OCI-LY1 (cell line): Measurements from ENCODE around the gene BANF2.

Experiments
- H2AFZ ChIP-seq: fragments of 200-600 bp; sonication (generic), shearing (Covaris generic); 2 replicates; pipeline ENCODE4 v1.6.0; 2014; ENCODE audit warnings: antibody characterized with exemption, mild to moderate bottlenecking, low read length
- H3F3A ChIP-seq: fragments of 200-600 bp; sonication (generic), shearing (Covaris generic); 2 replicates; pipeline ENCODE4 v1.6.0; 2014; ENCODE audit warnings: mild to moderate bottlenecking, antibody characterized with exemption, low read length, moderate library complexity; ENCODE audit not compliant: insufficient read depth
- H3K27ac ChIP-seq: fragments of 200-600 bp; sonication (generic); 2 replicates; pipeline ENCODE4 v1.5.1; 2014; ENCODE audit warnings: low read length, mixed run types, mild to moderate bottlenecking, low read depth; ENCODE audit not compliant: poor library complexity, severe bottlenecking
- H3K27me3 ChIP-seq: fragments of 200-600 bp; sonication (generic); 2 replicates; pipeline ENCODE4 v1.6.0; 2014; ENCODE audit warnings: antibody characterized with exemption, mild to moderate bottlenecking, low read length, moderate library complexity; ENCODE audit not compliant: insufficient read depth
- H3K36me3 ChIP-seq: fragments of 200-600 bp; sonication (generic); 2 replicates; pipeline ENCODE4 v1.6.1; 2014; ENCODE audit warnings: mild to moderate bottlenecking, antibody characterized with exemption, low read length, moderate library complexity, mixed read lengths; ENCODE audit not compliant: insufficient read depth
- H3K4me1 ChIP-seq: fragments of 200-600 bp; sonication (generic); 2 replicates; pipeline ENCODE4 v1.5.1; 2014; ENCODE audit warnings: mild to moderate bottlenecking, low read length, moderate library complexity; ENCODE audit not compliant: insufficient read depth, severe bottlenecking
- H3K4me2 ChIP-seq: fragments of 200-600 bp; sonication (generic), shearing (Covaris generic); 2 replicates; pipeline ENCODE4 v1.6.1; 2014; ENCODE audit warnings: low read length
- H3K4me3 ChIP-seq: fragments of 200-600 bp; sonication (generic); 2 replicates; pipeline ENCODE4 v1.5.1; 2014; ENCODE audit warnings: low read length, low read depth, mild to moderate bottlenecking, mixed read lengths; ENCODE audit not compliant: poor library complexity, severe bottlenecking
- H3K79me2 ChIP-seq: fragments of 200-600 bp; shearing (Covaris generic); 2 replicates; pipeline ENCODE4 v1.6.1; 2016; ENCODE audit warnings: mixed run types, low read length, mixed read lengths; ENCODE audit not compliant: insufficient read depth
- H3K9ac ChIP-seq: fragments of 200-600 bp; sonication (generic), shearing (Covaris generic); 2 replicates; pipeline ENCODE4 v1.6.1; 2014; ENCODE audit warnings: mild to moderate bottlenecking, low read length, mixed read lengths
- H3K9me2 ChIP-seq: fragments of 200-600 bp; sonication (generic), shearing (Covaris generic); 2 replicates; pipeline ENCODE4 v1.6.1; 2014; ENCODE audit warnings: low read depth, mild to moderate bottlenecking, low read length, mixed read lengths
- H3K9me3 ChIP-seq: fragments of 200-600 bp; shearing (Covaris generic); 2 replicates; pipeline ENCODE4 v1.6.1; 2014; ENCODE audit warnings: low read length, mixed read lengths
- H4K20me1 ChIP-seq: fragments of 200-600 bp; sonication (generic), shearing (Covaris generic); 2 replicates; pipeline ENCODE4 v1.6.0; 2016; ENCODE audit warnings: mild to moderate bottlenecking, low read length; ENCODE audit not compliant: insufficient read depth
- CTCF ChIP-seq: fragments of 200-600 bp; sonication (generic), shearing (Covaris generic); IDR thresholded peaks from 2 replicates; pipeline ENCODE4 v1.5.1; 2017; ENCODE audit warnings: mild to moderate bottlenecking, antibody characterized with exemption, low read length, moderate library complexity, mixed read lengths
- EZH2 ChIP-seq: fragments of 200-600 bp; sonication (generic), shearing (Covaris generic); IDR thresholded peaks from 2 replicates; pipeline ENCODE4 v1.8.0; 2017; ENCODE audit warnings: borderline replicate concordance, mixed run types, mild to moderate bottlenecking, antibody characterized with exemption, low read length, moderate library complexity, mixed read lengths

Gene BANF2

GRCh38 chr20:17723301-17723691, 23.5 kb downstream of the BANF2 start:
- no peak overlapping the region for H3K9ac ChIP-seq
- H3K9me3 ChIP-seq, result no peaks in the 10 kb centered on the region
- no peak for TF ChIP-seq CTCF
- no peak for TF ChIP-seq EZH2
- H3K4me3 ChIP-seq, result no peak overlapping the region
- H3K4me2 ChIP-seq, result no peak overlapping the region
- no peaks in the 10 kb centered on the region for H3K79me2 ChIP-seq
- H3F3A ChIP-seq, result no peaks in the 10 kb centered on the region
- H4K20me1 ChIP-seq, result no peaks in the 10 kb centered on the region
- no peaks in the 10 kb centered on the region for H3K36me3 ChIP-seq
- no peaks in the 10 kb centered on the region for H3K9me2 ChIP-seq
- no peak overlapping the region for H2AFZ ChIP-seq
- 0 out of 2 replicates have a peak, but pooled peaks cover 4% of the 10 kb centered on the region for H3K27me3 ChIP-seq
- no peak overlapping the region for H3K27ac ChIP-seq
- no peaks in the 10 kb centered on the region for H3K4me1 ChIP-seq

- Histone ChIP-seq H3K4me3 (no peak overlapping the region), H3K9me2 (no peaks in the 10 kb centered on the region), H3K79me2 (no peaks in the 10 kb centered on the region), H4K20me1 (no peaks in the 10 kb centered on the region), H3K9me3 (no peaks in the 10 kb centered on the region), H3K27ac (no peak overlapping the region), H3K4me1 (no peaks in the 10 kb centered on the region), H3K27me3 (0 out of 2 replicates have a peak, but pooled peaks cover 4% of the 10 kb centered on the region), H3F3A (no peaks in the 10 kb centered on the region), H2AFZ (no peak overlapping the region), H3K4me2 (no peak overlapping the region), H3K36me3 (no peaks in the 10 kb centered on the region), H3K9ac (no peak overlapping the region)
- TF ChIP-seq CTCF (no peak), EZH2 (no peak)
Observed at GRCh38 chr20:17725094-17725835, 25.5 kb downstream of the BANF2 start.

GRCh38 chr20:17726902-17727301, 27.1 kb downstream of the BANF2 start:
- H3K9me2 ChIP-seq, result no peaks in the 10 kb centered on the region
- H2AFZ ChIP-seq, result no peak overlapping the region
- no peaks in the 10 kb centered on the region for H3K79me2 ChIP-seq
- H3K4me1 ChIP-seq, result no peaks in the 10 kb centered on the region
- TF ChIP-seq EZH2 (no peak), CTCF (no peak)
- no peaks in the 10 kb centered on the region for H3K36me3 ChIP-seq
- H3F3A ChIP-seq, result no peaks in the 10 kb centered on the region
- no peak overlapping the region for H3K27ac ChIP-seq
- H3K4me3 ChIP-seq, result no peak overlapping the region
- H3K9ac ChIP-seq, result no peak overlapping the region
- 0 out of 2 replicates have a peak, but pooled peaks cover 4% of the 10 kb centered on the region for H3K27me3 ChIP-seq
- no peaks in the 10 kb centered on the region for H4K20me1 ChIP-seq
- H3K9me3 ChIP-seq, result no peaks in the 10 kb centered on the region
- H3K4me2 ChIP-seq, result no peak overlapping the region
